ENCODE data around the gene GPR55. TPM values are rescaled to one million over a fixed set of nuclear protein-coding genes. Genes with fewer than 3 reads are reported as not detected.

The GPR55 gene
- total and polyA plus RNA-seq, 2 of the 4 experiments (the other 2 are of a cell fraction): 0.03 TPM; not detected in 1

GRCh38 chr2:230939691-230940470, 14.8 kb upstream of the GPR55 start:
- Histone ChIP-seq H4K20me1 (ENCODE audit: insufficient read depth, low read length) (no peaks in the 10 kb centered on the region), H4K91ac (ENCODE audit: insufficient read depth, low read depth, low read length) (no peak overlapping the region), H3K9me3 (ENCODE audit: control insufficient read depth, insufficient read depth, low read length) (no peaks in the 10 kb centered on the region), H3K18ac (ENCODE audit: low read depth, low read length) (no peak overlapping the region), H4K8ac (ENCODE audit: low read depth in 2 of 2, low read length in 2 of 2) (no peak overlapping the region), H2BK15ac (ENCODE audit: low read depth, low read length) (no peak overlapping the region), H3K4ac (ENCODE audit: low read depth, low read length) (no peak overlapping the region), H2AK5ac (ENCODE audit: low read depth, low read length) (no peak overlapping the region), H3K56ac (ENCODE audit: extremely low read depth, insufficient read depth, low read length) (no peak overlapping the region), H3K23ac (ENCODE audit: low read depth, low read length) (no peak overlapping the region), H3K79me1 (ENCODE audit: low read depth in 1 of 2, low read length in 2 of 2) (no peaks in the 10 kb centered on the region), H2AK9ac (replicated peaks; ENCODE audit: low read depth, low read length, poor library complexity) (no peak overlapping the region), H2BK20ac (ENCODE audit: low read depth, low read length) (no peak overlapping the region), H2AFZ (replicated peaks; ENCODE audit: low read length, poor library complexity) (no peak overlapping the region), H2BK5ac (ENCODE audit: low read depth, low read length, poor library complexity, severe bottlenecking) (no peak overlapping the region), H3K9ac (ENCODE audit: low read depth, low read length) (no peak overlapping the region), H2BK120ac (ENCODE audit: low read depth, low read length) (no peak overlapping the region), H4K5ac (ENCODE audit: low read depth, low read length) (no peak overlapping the region), H3K36me3 (ENCODE audit: control insufficient read depth, insufficient read depth, low read length) (no peaks in the 10 kb centered on the region), H3K9me1 (ENCODE audit: insufficient read depth, low read length) (no peaks in the 10 kb centered on the region), H3K27ac (ENCODE audit: insufficient read depth, low read length) (no peak overlapping the region), H3K4me3 (ENCODE audit: insufficient read depth, low read depth, low read length) (no peak overlapping the region), H3K4me2 (ENCODE audit: low read depth, low read length) (no peak overlapping the region), H3K4me1 (ENCODE audit: control insufficient read depth, insufficient read depth, low read length) (no peaks in the 10 kb centered on the region), H3K14ac (replicated peaks; ENCODE audit: low read depth, low read length) (no peak overlapping the region), H3K27me3 (ENCODE audit: control insufficient read depth, insufficient read depth, low read length) (peaks cover 14% of the 10 kb centered on the region)
- dilution Hi-C loops (cut with HindIII; ENCODE audit: low sequenced_read_pairs, unreplicated experiment) (no loop called here), intact Hi-C loops (cut with micrococcal nuclease) (no loop called here), in situ Hi-C loops (cut with MboI; ENCODE audit: low sequenced_read_pairs) (no loop called here)
- ATAC-seq (ENCODE audit: low read depth) (no peak), DNase-seq (no peak)
- POLR2A ChIA-PET (ENCODE audit: unreplicated experiment): no interaction called here
- TF ChIP-seq CEBPB (IDR thresholded peaks at IDR 0.05; ENCODE audit: low read depth, low read length) (no peak), RCOR1 (IDR thresholded peaks at IDR 0.05; ENCODE audit: insufficient replicate concordance, low read length) (no peak), BHLHE40 (IDR thresholded peaks at IDR 0.05; ENCODE audit: low read depth, low read length) (no peak), RFX5 (IDR thresholded peaks at IDR 0.05; ENCODE audit: low read depth, low read length) (no peak), FOS (IDR thresholded peaks at IDR 0.05; ENCODE audit: low read depth, low read length) (no peak)
- TF ChIP-seq, protein P1, sequence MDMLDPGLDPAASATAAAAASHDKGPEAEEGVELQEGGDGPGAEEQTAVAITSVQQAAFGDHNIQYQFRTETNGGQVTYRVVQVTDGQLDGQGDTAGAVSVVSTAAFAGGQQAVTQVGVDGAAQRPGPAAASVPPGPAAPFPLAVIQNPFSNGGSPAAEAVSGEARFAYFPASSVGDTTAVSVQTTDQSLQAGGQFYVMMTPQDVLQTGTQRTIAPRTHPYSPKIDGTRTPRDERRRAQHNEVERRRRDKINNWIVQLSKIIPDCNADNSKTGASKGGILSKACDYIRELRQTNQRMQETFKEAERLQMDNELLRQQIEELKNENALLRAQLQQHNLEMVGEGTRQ (IDR thresholded peaks at IDR 0.05; ENCODE audit: low read depth, low read length): no peak
- CTCF ChIA-PET: no interaction called here
- no TSS peak for BruUV-seq (replicated peaks)
- WGBS, 2 experiments (ENCODE audit: extremely low coverage in 2 of 2, insufficient read length in 1 of 2): 47% methylated on average over 5 of the region's 18 CpGs; no CpG with 5 or more reads in 1 of the 2 experiments

Measured in IMR-90 (cell line).